Measurements from ENCODE around the gene COMTD1.
"Not testable (repeated sequence)": the region's sequence is repeated elsewhere in the genome, so short reads cannot be mapped to it uniquely, and the experiment has no call there.

COMTD1 gene

GRCh38 chr10:75189266-75190096 is 46.3 kb downstream of the COMTD1 start:
- no peak for DNase-seq

DNA sequence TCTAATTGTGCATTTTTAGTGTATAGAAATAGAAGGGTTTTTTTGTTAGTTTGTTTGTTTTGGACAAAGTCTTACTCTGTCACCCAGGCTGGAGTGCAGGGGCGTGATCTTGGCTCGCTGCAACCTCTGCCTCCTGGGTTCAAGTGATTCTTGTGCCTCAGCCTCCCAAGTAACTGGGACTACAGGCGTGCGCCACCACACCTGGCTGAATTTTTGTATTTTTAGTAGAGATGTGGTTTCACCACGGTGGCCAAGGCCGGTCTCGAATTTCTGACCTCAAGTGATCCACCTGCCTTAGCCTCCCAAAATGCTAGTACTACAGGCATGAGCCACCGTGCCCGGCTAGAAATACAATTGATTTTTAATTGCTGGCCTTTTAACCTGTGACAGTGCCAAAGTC is 47.2 kb downstream of the COMTD1 start:
- DNase-seq = not testable (repeated sequence)

GRCh38 chr10:75187961-75188426 is 47.8 kb downstream of the COMTD1 start:
- DNase-seq = no peak

DNA sequence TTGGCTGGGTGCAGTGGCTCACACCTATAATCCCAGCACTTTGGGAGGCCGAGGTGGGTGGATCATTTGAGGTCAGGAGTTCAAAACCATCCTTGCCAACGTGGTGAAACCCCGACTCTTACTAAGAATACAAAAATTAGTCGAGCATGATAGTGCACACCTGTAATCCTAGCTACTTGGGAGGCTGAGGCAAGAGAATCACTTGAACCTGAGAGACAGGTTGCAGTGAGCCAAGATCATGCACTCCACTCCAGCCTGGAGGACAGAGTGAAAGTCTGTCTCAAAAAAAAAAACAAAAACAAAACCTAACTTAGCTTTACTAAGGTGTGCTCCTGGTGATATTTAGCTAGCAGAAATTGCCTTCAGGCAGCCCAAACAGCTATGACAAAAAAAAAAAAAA is 49.4 kb downstream of the COMTD1 start:
- DNase-seq = no peak
